ENCODE results near the gene ZBTB37. TPM values are rescaled to one million over a fixed set of nuclear protein-coding genes. Genes with fewer than 3 reads are reported as not detected.
A peak's percentile ranks its signal among the peaks of the same experiment; 100 is the strongest.

Gene ZBTB37
- total and polyA plus RNA-seq, 9 of the 15 experiments (the other 6 are each of a cell fraction or from before 2014, with no cell fraction given), result 1.3 to 13.9 (median 5.4) TPM

DNA sequence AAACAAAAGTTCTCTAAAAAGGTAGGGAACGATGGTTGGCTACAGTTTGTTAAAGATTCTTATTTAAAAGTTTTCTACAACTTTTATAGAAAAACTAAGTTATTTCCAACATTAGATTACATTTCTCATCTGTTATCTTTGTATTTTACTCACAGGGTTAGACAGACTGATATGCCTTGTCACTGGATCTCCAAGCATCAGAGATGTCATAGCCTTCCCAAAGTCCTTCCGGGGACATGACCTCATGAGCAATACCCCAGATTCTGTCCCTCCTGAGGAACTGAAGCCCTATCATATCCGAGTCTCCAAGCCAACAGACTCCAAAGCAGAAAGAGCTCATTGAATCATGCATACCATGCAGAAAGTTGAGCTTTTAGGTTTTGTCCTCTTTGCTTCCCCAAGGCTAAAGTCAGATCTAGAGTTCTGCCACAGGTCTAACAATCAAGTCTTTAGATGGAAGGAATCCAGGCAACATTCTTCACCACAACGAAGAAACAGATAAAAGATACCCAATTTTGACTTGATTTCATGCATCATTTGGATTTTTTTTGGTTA is 10.7 kb upstream of the ZBTB37 start:
- no peaks in the 10 kb centered on the region for H3K4me1 ChIP-seq (replicated peaks in 1 of 2; ENCODE audit: control insufficient read depth in 2 of 2, insufficient read depth in 2 of 2, low read length in 2 of 2)
- H3K27ac ChIP-seq (ENCODE audit: extremely low read depth, low read depth, low read length), result no peak overlapping the region
- intact Hi-C loops (cut with micrococcal nuclease), result no loop called here
- WGBS (ENCODE audit: insufficient coverage, low coverage, missing lambda C conversion rate), result 73% methylated on average over 4 of the region's 4 CpGs
- H3K9ac ChIP-seq (ENCODE audit: insufficient read depth in 1 of 2, low read depth in 2 of 2, low read length in 2 of 2), result no peak overlapping the region
- ATAC-seq (no peak), DNase-seq (ENCODE audit: extremely low read depth in 1 of 4, low spot score in 3 of 4) (peak in 1 of 4 experiments; percentile 8), FAIRE-seq (no peak)
- in situ Hi-C loops (cut with MboI), result no loop called here
- peaks cover 68% of the 10 kb centered on the region for H3K36me3 ChIP-seq (ENCODE audit: control insufficient read depth, insufficient read depth, low read length)
- POLR2A ChIA-PET, result interaction anchor here (0.8 to 10.4 kb wide), 6 partner anchors 7 to 33 kb away, joined by 3 to 183 read pairs (median 6); partner anchors contain the start of genes DARS2, GAS5 and ZBTB37
- H4K20me1 ChIP-seq (replicated peaks; ENCODE audit: control insufficient read depth, insufficient read depth, low read length), result no peaks in the 10 kb centered on the region
- no peaks in the 10 kb centered on the region for H3K79me2 ChIP-seq (ENCODE audit: control insufficient read depth, insufficient read depth, low read length)
- BruUV-seq (replicated peaks), result no TSS peak
- no peak overlapping the region for H2AFZ ChIP-seq (ENCODE audit: low read depth, low read length)
- H3K9me1 ChIP-seq (ENCODE audit: control insufficient read depth, insufficient read depth, low read length), result no peaks in the 10 kb centered on the region
- H3K4me2 ChIP-seq (ENCODE audit: insufficient read depth, low read length), result no peak overlapping the region
- H3K4me3 ChIP-seq, result no peak overlapping the region
- TF ChIP-seq POLR2AphosphoS5 (IDR thresholded peaks at IDR 0.05; ENCODE audit: control insufficient read depth, insufficient read depth, low read depth, low read length) (0 out of 2 replicates have a peak, but pooled peaks have one; percentile 40), MNT (conservative IDR thresholded peaks at IDR 0.05) (no peak), NR2C1 (IDR thresholded peaks at IDR 0.05) (peak; percentile 73), NR2C1 (tag; IDR thresholded peaks at IDR 0.05) (peak; percentile 85), NR2C2 (CRISPR knock-in tag; IDR thresholded peaks at IDR 0.05) (no peak), NR2C2 (tag; IDR thresholded peaks at IDR 0.05) (peak; percentile 12; the same call in 1 of the 2 replicates), SUPT5H (IDR thresholded peaks at IDR 0.05) (0 out of 2 replicates have a peak, but pooled peaks have one; percentile 36), SOX6 (IDR thresholded peaks at IDR 0.05) (no peak)
- CTCF ChIA-PET (ENCODE audit: low intra/inter-chr PET ratio), result no interaction called here
- H3K9me3 ChIP-seq (replicated peaks; ENCODE audit: control insufficient read depth, insufficient read depth, low read depth, low read length), result no peaks in the 10 kb centered on the region
- H3K27me3 ChIP-seq (ENCODE audit: control insufficient read depth in 2 of 2, insufficient read depth in 2 of 2, low read length in 2 of 2), result no peaks in the 10 kb centered on the region

All from K562 (cell line).